ENCODE data around the gene KRTAP4-1.
"Not testable (repeated sequence)": the region's sequence is repeated elsewhere in the genome, so short reads cannot be mapped to it uniquely, and the experiment has no call there.

Gene KRTAP4-1

GRCh38 chr17:41190328-41190727, 5.6 kb upstream of the KRTAP4-1 start:
- TF ChIP-seq HDGF (IDR thresholded peaks at IDR 0.05; ENCODE audit: borderline replicate concordance) = no peak
- TF ChIP-seq TARDBP (IDR thresholded peaks at IDR 0.05) = no peak
- no peak for TF ChIP-seq CTBP1 (IDR thresholded peaks at IDR 0.05; ENCODE audit: borderline replicate concordance)
- ChIA-PET POLR2A (no interaction called here), CTCF (no interaction called here)
- DNase-seq (ENCODE audit: extremely low spot score) = no peak

GRCh38 chr17:41189837-41190318, 5.2 kb upstream of the KRTAP4-1 start, which contains the start of gene KRTAP9-1:
TSS of gene KRTAP9-1 (plus strand) at chr17:41189887. CDS start at chr17:41189887, 0 bp downstream.
- POLR2A ChIA-PET; DNase-seq (ENCODE audit: extremely low spot score); CTCF ChIA-PET: not testable (repeated sequence)

DNA sequence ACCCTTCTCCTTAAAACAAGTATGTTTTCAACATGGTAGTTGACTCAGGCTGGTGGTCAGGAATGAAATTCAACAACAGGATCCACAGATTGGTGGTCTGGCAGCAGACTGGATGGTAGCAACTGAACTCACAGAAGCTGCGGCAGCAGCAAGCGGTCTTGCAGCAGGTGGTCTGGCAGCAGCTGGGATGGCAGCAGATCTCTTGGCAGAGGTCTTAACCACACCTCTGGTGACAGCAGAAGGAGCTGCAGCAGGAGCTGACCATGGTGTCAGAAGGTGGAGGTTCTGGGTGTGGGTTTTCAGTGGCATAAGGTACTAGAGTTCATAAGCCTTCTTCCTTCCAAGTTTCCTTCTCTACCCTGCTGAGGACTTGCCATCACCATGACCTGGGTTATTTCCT, 2.2 kb upstream of the KRTAP4-1 start:
- DNase-seq (ENCODE audit: extremely low spot score) = no peak
- CTCF ChIA-PET = no interaction called here
- POLR2A ChIA-PET = no interaction called here
- no peak for TF ChIP-seq FOXK2 (IDR thresholded peaks at IDR 0.05)
- TF ChIP-seq L3MBTL2 (conservative IDR thresholded peaks at IDR 0.05) = no peak
- no peak for TF ChIP-seq ZNF384 (IDR thresholded peaks at IDR 0.05)
- TF ChIP-seq NFRKB (IDR thresholded peaks at IDR 0.05) = no peak
- no peak for TF ChIP-seq HDGF (IDR thresholded peaks at IDR 0.05; ENCODE audit: borderline replicate concordance)
- TF ChIP-seq ARNT (IDR thresholded peaks at IDR 0.05) = no peak
- no peak for TF ChIP-seq TARDBP (IDR thresholded peaks at IDR 0.05)
- TF ChIP-seq, protein P1, sequence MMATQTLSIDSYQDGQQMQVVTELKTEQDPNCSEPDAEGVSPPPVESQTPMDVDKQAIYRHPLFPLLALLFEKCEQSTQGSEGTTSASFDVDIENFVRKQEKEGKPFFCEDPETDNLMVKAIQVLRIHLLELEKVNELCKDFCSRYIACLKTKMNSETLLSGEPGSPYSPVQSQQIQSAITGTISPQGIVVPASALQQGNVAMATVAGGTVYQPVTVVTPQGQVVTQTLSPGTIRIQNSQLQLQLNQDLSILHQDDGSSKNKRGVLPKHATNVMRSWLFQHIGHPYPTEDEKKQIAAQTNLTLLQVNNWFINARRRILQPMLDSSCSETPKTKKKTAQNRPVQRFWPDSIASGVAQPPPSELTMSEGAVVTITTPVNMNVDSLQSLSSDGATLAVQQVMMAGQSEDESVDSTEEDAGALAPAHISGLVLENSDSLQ (IDR thresholded peaks at IDR 0.05) = no peak
- no peak for TF ChIP-seq LEF1 (IDR thresholded peaks at IDR 0.05; ENCODE audit: borderline replicate concordance)
- no peak for TF ChIP-seq CTBP1 (IDR thresholded peaks at IDR 0.05; ENCODE audit: borderline replicate concordance)
- TF ChIP-seq SUZ12 (IDR thresholded peaks at IDR 0.05) = no peak
- no peak for TF ChIP-seq ELF4 (IDR thresholded peaks at IDR 0.05)
- TF ChIP-seq FOXA1 (IDR thresholded peaks at IDR 0.05) = no peak
- TF ChIP-seq SP1 (IDR thresholded peaks at IDR 0.05) = no peak
- no peak for TF ChIP-seq FOXM1 (IDR thresholded peaks at IDR 0.05; ENCODE audit: borderline replicate concordance)
- TF ChIP-seq BHLHE40 (IDR thresholded peaks at IDR 0.05; ENCODE audit: borderline replicate concordance) = no peak

DNA sequence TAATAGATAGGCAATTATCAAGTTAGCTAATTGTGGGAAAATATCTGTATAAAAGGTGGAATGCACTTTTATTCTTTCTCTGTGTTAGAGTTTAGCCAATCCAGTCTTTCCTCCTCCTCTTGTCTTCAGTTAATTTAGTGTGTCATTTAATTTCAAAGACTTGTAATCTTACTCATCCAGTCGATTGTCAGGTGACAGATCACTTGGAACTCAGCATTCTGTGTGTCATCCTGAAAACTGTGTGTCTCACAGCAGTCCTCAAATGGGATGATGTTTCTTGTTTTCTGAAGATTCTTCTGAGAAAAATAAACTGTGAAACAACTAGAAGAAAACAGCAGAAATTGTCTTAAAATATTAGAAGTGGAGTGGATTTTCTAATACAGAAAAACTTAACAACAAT, 290 bp upstream of the KRTAP4-1 start:
- no peak for TF ChIP-seq LEF1 (IDR thresholded peaks at IDR 0.05; ENCODE audit: borderline replicate concordance)
- no peak for TF ChIP-seq SUZ12 (IDR thresholded peaks at IDR 0.05)
- POLR2A ChIA-PET = no interaction called here
- DNase-seq (ENCODE audit: extremely low spot score) = no peak
- CTCF ChIA-PET = no interaction called here

GRCh38 chr17:41178843-41179616, 5.7 kb downstream of the KRTAP4-1 start:
- CTCF ChIA-PET = interaction anchor here (0.5 to 0.6 kb wide), 2 partner anchors 226 to 270 kb away, joined by 3 read pairs; no protein-coding TSS in a partner anchor

DNA sequence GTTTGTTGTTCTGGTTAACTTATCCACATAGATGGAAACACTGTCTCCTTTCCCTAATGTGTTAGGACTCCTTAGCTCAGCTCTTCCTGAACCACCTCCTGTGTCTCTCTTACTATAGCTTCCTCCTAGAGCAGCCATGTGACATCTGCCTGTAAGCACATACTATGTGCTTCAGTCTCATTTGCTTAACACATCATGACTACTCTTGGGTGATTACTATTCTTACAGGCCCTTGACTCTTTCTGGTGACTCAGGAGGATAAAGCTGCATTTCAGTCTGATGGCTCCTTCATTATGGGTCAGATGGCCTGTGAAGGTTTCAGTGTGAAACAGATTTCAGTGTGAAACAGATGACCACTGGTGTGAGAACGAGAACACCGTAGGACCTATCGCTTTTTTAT, 6.4 kb downstream of the KRTAP4-1 start:
- TF ChIP-seq HDGF (IDR thresholded peaks at IDR 0.05; ENCODE audit: borderline replicate concordance) (no peak), L3MBTL2 (conservative IDR thresholded peaks at IDR 0.05) (no peak), FOXA1 (IDR thresholded peaks at IDR 0.05) (no peak), ELF4 (IDR thresholded peaks at IDR 0.05) (no peak), SUZ12 (IDR thresholded peaks at IDR 0.05) (no peak), NFRKB (IDR thresholded peaks at IDR 0.05) (no peak), BHLHE40 (IDR thresholded peaks at IDR 0.05; ENCODE audit: borderline replicate concordance) (no peak), LEF1 (IDR thresholded peaks at IDR 0.05; ENCODE audit: borderline replicate concordance) (no peak), FOXM1 (IDR thresholded peaks at IDR 0.05; ENCODE audit: borderline replicate concordance) (no peak), SP1 (IDR thresholded peaks at IDR 0.05) (no peak), TARDBP (IDR thresholded peaks at IDR 0.05) (no peak)
- CTCF ChIA-PET = interaction anchor here (0.5 to 0.6 kb wide), 2 partner anchors 225 to 269 kb away, joined by 3 read pairs; no protein-coding TSS in a partner anchor
- POLR2A ChIA-PET = no interaction called here
- no peak for DNase-seq (ENCODE audit: extremely low spot score)

More at GRCh38 chr17:41178843-41179616, 5.7 kb downstream of the KRTAP4-1 start:
- no peak for TF ChIP-seq L3MBTL2 (conservative IDR thresholded peaks at IDR 0.05)
- TF ChIP-seq CTBP1 (IDR thresholded peaks at IDR 0.05; ENCODE audit: borderline replicate concordance) = no peak
- DNase-seq (ENCODE audit: extremely low spot score) = no peak
- POLR2A ChIA-PET = no interaction called here

GRCh38 chr17:41177727-41178271, 6.9 kb downstream of the KRTAP4-1 start, which contains the start of gene KRTAP4-2:
TSS of gene KRTAP4-2 (minus strand) at chr17:41178221. CDS start at chr17:41178164, 57 bp downstream.
- TF ChIP-seq TARDBP (IDR thresholded peaks at IDR 0.05) (no peak), FOXM1 (IDR thresholded peaks at IDR 0.05; ENCODE audit: borderline replicate concordance) (no peak), CTBP1 (IDR thresholded peaks at IDR 0.05; ENCODE audit: borderline replicate concordance) (no peak), SP1 (IDR thresholded peaks at IDR 0.05) (no peak), L3MBTL2 (conservative IDR thresholded peaks at IDR 0.05) (no peak), LEF1 (IDR thresholded peaks at IDR 0.05; ENCODE audit: borderline replicate concordance) (no peak), HDGF (IDR thresholded peaks at IDR 0.05; ENCODE audit: borderline replicate concordance) (no peak), FOXK2 (IDR thresholded peaks at IDR 0.05) (no peak), ZNF384 (IDR thresholded peaks at IDR 0.05) (no peak), ARNT (IDR thresholded peaks at IDR 0.05) (no peak), SUZ12 (IDR thresholded peaks at IDR 0.05) (no peak), FOXA1 (IDR thresholded peaks at IDR 0.05) (no peak), BHLHE40 (IDR thresholded peaks at IDR 0.05; ENCODE audit: borderline replicate concordance) (no peak), NFRKB (IDR thresholded peaks at IDR 0.05) (no peak), ELF4 (IDR thresholded peaks at IDR 0.05) (no peak)
- TF ChIP-seq, protein P1 (IDR thresholded peaks at IDR 0.05) = no peak
- no peak for DNase-seq (ENCODE audit: extremely low spot score)
- POLR2A ChIA-PET = no interaction called here
- CTCF ChIA-PET = no interaction called here

Measured in HEK293T (cell line).